ENCODE data around the gene CTNNBL1.

The CTNNBL1 gene

DNA sequence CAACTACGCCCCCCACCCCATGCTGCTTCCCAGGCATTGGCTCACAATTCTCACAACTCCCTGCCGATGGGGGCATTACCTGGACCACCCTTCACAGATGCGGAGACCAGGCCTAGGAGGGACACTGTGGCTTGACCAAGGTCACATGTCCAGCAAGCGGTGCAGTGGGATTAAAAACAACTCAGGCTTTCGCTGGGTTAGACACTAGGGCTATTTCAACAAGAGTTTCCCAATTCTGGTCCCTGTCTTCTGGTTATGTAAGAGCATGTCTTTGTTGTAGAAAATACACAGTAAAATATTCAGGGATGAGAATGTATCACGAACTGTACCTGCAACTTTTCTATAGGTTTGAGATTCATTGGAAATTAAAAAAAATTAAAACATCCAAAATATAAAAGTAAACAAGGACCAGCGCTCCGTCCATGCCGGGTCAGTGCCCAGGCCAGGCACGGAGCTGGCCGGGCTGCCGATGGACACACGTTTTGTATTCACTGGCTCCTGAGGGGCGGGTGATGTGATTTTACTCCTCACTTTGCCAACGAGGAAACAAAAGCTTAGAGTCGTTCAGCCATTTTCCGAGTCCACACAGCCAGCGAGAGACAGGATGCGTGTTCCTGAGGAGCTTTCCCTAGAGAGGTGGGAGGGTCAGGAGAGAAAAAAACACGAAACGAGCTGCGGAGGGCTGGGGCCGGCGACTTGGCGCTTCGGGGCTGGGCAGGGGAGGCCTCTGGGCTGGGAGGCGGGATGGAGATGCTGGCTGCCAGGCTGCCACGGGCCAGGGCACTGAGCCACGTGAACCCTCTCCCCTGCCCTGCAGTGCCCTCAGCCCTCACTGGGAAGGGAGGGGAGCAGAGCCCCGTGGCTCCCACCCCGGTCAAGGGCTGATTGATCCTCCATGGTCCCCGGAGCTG is 192.0 kb downstream of the CTNNBL1 start:
- DNase-seq = no peak

DNA sequence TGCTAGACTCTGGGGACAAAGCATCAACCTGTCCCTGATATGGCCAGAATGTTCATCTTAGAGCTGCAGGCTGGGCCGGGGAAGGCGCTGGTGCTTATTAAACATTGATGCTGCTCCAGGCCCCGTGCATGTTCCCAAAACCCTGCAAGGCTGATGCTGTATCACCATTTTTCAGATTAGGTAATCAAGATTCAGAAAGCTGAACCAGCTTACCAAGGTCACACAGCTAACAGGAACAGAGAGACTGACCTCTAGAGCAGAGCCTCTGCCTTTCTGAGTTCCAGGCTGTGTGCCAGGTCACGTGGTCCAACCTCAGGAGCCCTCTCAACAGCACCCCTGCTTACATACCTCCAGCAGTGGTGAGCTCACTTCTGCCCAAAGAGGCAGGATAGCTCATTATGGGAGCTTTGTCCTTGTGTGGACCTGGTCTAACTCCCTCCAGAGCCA is 193.0 kb downstream of the CTNNBL1 start:
- no peak for DNase-seq

DNA sequence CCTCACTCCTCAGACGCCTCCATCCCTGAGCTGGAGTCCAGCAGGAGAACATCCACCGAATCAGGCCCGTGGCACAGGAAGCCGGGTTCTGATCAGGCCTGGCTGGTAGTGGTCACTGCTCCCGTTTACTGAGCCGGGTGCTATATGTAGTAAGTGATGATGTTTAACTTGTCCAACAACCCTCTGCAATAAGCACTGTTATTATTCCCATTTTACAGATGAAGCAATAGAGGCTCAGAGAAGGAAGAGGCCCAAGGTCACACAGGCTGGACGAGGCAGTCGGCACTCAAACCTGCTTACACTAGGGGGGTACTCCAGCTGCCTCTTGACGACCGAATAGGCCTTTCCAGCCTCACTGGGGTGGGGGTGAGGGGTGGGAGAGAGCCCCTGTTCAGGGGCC is 194.8 kb downstream of the CTNNBL1 start:
- DNase-seq = no peak

DNA sequence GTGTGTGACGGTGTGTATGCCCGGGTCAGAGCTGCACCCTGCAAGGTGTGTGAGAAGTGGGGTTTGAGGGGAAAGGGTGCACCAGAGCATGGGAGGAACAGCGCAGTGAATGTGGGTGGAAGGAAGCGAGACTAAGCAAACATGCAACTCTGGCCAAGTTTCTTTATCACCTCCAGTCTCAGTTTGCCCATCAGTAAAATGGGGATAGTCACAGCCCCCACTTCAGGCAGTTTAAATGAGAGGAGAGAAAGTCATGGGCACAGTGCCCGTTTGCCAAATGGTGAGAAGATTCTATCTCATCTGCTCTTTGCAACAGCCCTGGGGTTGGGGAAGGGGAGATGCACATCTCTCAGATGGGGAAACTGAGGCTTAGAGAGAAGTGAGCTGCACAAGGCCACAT is 196.3 kb downstream of the CTNNBL1 start:
- no peak for DNase-seq

DNA sequence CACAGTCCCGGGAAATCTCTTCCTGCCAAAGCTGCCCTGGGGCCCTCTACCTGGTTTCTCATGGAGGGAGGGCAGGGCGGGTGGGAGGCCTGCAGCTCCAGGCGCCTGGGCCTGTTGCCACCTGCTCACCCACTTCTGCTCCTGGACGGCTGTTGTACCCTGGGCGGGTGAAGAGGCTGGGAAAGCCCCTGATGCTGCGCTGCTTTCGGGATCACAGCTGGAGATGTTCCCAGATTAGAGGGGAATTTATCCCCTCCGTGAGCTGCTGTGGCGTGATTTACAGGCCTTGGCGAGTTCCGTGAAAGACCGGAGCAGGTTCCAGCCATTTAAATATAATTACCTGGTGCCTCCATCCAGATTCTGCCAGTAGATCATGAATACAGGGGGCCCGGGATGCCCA is 196.8 kb downstream of the CTNNBL1 start:
- no peak for DNase-seq

DNA sequence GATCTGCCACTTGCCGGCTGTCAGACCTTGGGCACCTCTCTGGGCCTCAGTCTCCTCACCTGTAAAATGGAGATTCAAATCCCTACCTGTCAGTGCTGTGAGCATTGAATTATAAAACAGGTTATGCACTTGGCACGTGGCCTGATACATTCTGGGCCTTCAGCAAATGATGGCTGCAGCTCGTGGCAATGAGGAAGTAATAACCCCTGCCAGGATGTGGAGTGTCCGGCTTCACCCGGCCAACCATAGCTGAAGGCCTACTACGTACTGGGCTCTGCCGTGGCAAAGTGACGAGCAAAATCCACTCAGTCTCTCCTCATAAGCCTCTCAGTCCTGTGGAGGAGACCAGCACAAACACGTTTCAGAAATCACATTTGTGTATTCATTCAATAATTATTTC is 198.2 kb downstream of the CTNNBL1 start:
- no peak for DNase-seq

DNA sequence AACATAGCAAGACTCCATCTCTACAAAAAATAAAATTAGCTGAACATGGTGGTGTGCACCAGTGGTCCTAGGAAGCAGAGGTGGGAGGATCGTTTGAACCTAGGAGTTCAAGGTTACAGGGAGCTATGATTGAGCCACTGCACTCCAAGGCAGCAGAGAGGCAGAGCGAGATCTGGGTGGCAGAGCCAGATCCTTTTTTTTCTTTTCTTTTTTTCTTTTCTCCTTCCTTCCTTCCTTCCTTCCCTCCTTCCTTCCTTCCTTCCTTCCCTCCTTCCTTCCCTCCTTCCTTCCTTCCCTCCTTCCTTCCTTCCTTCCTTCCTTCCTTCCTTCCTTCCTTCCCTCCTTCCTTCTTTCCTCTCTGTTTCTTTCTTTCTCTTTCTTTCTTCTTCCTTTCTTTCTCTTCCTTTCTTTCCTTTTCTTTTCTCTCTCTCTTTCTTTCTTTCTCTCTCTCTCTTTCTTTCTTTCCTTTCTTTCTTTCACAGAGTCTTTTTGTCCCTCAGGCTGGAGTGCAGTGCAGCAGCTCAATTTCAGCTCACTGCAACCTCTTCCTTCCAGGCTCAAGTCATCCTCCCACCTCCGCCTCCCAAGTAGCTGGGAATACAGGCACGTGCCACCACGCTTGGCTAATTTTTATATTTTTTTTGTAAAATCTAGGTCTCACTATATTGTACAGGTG is 199.9 kb downstream of the CTNNBL1 start:
- DNase-seq = no peak

DNA sequence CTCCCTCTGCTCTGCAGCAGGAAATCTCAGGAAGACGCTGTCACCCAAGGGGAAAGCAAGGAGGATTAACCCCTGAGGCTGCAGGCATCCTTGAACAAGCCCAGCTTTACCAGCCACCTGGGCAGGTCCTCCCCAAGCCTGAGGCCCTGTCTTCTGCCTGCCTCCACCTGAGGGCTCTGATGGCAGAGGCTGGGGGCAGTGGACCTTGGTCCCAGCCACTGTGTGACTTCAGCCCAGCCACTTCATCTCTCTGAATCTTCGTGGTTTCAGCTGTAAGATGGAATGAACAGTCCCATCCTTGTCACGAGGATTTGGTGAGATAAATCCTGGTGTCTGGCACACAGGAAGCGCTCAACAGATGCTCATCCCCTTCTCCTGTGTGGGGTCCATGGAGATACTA is 200.6 kb downstream of the CTNNBL1 start:
- DNase-seq = no peak

DNA sequence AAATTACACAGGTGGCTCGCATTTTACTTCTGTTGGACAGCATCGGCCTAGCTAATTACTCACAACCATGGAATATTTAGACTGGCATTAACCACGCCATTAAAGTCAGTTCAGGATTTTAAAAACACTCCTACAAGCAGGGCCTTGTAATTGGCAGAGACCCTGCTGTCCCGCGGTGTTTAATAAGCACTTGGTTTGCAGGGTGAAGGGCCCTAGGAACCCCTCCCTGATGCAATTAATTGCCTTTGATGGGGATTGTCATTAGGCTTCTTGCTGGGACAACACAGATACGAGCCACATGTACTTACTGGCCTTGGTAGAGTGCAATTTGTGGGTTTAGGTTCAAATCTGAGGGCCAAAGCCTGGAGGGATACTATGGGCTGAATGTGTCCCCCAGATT is 201.3 kb downstream of the CTNNBL1 start:
- no peak for DNase-seq

DNA sequence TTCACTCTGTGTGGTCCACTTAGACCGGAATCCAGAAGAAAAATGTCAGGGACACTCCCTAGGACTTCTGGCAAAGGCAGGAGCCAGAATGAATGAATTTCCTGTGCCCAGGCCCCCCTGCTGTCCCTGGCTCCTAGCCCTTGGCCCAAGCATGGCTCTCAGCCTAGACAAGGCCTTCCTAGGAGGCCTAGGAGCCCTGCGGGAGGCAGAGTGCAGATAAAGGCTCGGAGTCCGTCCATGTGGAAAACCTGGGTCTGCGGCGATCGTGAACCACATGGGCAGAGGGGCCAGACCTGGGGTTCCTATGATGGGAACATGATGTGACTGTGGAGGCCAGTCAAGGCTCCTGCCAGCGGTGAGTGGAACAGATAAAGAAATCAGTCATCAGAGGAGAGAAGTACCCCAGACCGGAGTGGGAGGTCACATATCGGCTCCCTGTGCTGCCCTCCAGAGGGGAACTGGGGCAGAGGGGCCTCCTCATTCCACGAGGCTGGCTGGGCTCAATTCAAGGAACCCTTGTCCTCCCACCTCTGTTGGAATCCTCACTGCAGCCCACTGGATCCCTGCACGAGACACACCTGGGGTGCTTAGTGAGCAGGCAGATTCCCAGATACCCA is 203.2 kb downstream of the CTNNBL1 start:
- peak; percentile 50 for DNase-seq

DNA sequence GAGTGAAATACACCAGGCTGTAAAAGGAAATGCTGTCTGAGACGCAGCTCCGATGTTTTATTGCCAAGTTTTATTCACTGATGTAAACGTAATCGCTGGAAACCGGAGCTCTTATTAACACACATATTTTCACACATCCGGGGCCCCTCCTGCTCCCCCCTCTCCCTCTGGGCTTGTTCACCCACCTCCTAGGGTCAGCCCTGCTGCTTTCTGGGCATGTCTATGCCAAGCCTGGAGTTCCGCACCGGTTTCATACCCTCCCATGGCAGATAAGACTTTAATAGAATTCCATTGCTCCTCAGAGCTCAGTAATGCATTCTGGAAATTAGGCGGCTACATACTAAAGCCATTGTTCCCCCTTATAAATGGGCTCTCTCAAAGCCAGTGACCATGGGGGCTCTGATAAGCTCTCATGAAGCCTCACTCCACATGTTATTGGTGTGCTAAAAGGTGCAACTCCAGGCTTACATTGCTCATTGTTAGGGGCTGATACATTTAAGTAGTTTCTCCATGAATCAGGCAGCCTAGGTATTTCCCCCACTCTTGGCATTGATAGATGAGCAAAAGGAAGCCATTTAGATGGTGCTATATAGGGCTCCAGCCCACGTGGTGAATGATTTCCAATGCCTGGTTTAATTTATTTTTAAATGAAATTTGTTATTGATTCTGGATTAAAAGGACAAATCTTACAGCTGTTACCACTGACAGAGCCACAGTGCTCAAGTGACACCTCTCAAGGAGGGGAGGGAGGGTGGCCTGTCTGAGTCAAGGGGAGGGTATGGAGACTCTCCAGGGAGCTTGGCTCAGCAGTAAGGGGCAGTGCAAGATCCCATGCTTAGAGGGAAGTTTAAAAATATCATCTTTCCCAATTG is 204.6 kb downstream of the CTNNBL1 start:
- DNase-seq = peak; percentile 50

DNA sequence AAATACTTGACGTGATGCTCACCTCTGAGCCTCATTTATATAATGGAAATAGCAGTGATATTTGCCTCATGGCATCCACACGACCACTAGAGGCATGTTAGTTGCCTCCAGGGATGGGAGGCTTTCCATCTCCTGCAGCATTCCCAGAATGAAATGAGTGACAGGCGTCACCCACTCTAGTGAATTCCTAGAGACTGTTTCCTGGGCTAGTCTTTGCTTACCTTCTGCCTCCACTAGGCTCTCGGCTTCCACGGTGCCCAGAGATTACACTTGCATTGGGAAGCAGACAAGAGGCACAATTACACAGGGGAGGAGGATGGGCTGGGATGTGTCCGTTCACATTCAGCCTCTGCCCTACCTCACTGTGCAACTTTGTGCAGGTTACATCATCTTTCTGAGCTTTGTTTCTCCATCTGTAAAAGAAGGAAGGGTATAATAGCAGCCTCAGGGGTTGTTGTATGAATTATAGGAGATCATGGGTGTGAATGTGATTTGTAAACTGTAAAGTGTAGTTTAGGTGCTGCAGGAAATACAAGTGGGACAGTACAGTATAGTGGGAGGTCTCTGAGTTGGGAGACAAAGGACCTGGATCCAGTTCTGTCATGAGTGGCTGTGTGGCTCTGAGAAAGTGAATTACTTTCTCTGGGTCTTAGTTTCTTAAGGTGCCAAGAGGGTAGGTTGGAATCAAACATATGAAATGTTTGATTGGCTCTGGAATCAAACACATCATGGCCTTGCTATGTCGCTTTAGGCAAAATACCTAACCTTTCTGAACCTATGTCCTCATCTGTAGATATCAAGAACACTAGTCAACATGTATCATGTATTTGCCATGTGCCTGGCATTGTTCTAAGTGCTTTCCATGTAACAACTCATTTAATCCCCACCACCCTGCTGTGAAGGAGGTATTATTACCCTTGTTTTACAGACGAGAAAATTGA is 205.5 kb downstream of the CTNNBL1 start:
- no peak for DNase-seq

DNA sequence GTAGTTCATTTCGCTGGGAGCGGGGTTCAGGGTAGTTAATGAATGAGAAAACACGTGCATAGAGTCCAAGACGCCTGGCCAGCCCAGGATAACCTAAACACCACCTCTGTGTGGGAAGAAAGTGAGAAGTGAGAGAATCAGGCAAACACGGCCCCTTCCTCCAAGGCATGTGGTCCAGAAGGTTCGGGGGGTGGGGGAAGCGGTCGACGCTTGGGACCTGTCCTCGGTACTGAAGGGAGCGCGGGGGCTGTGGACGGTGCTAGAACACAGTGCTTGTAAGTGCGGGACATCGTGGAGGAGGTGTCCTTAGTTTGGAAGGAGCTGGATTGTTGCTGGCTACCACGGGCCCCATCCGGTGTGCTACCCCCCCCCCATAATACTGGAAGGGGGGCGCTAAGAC is 207.4 kb downstream of the CTNNBL1 start:
- DNase-seq = peak; percentile 10

DNA sequence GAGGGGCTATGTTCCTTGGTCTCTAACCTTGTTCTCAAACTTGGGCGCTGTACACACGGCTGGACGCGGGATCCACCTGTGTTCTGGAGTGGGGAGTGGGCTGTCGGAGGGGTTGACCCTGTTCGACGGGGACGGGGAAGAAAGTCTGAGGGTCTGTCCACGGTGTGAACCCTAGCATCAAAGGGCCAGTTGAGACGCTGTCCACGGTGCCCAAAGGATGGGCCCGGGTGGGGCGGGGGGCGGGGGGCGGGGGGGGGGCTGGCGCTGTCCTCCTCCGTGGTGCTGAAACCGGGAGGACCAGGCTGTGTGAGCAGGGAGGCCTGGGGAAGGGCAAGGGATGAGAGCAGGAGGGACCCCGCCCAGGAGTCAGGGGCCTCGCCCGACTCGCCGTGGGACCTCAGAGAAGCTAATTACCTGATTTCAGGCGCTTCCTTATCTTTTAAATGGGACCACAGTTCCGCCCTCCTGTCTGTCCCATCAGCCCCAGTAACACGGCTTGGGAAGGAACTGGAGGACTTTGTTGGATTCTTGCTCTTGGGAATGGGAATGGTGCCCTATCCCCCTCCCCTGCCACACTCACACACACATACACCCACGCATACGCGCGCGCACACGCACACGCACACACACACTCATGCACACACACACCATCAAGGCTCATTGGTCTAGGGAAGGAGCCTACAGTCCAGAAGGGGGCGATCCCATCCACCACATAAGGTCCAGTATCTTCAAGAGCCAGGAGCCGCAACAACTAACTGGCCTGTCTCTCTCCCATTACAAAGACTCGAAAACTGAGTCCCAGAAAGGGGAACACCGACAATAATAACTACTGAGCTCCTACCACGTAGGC is 208.0 kb downstream of the CTNNBL1 start:
- DNase-seq = peak; percentile 51

DNA sequence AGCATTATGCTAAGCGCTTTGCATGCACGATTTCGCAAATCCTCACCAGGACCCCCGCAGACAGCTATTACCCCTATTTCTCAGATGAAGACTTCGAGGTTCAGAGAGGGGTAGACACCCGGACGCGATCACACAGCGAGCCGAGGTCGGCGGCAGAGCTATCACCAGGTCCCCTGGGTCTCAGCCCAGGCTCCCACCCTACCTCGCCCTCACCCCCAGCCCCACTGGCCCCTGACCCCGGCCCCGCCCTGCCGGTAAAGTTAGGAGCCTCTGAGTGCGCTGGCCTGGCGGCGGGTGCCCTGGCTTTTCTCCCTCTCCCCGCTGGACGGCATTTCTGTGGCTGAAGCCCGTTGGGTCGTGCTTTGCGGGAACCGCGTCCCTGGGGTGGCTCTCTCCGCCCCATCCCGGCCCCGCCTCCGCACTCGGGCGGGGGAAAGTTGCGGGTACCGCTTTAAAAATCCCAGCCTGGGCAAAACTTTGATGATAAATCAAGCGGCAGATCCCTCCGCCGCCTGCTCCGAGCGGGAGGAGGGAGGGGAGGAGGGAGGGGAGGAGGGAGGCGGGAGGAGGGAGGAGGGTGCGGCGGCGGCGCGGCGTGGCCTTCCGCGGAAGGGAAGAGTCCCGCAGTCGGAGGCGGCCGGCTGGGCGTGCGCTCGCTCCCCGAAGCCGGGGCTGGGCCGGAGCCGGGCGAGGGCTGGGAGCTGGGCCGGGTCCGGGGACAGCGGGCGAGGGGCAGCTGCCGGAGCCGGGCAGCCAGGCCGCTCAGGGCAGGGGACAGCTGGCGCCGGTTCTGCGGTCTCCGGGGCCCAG is 208.9 kb downstream of the CTNNBL1 start, which contains the start of gene VSTM2L:
Gene VSTM2L, plus strand, starts transcription at position 624 of the 810 bp plus-strand sequence. CDS start 224 bp downstream, outside the sequence.
- DNase-seq = peak; percentile 44

DNA sequence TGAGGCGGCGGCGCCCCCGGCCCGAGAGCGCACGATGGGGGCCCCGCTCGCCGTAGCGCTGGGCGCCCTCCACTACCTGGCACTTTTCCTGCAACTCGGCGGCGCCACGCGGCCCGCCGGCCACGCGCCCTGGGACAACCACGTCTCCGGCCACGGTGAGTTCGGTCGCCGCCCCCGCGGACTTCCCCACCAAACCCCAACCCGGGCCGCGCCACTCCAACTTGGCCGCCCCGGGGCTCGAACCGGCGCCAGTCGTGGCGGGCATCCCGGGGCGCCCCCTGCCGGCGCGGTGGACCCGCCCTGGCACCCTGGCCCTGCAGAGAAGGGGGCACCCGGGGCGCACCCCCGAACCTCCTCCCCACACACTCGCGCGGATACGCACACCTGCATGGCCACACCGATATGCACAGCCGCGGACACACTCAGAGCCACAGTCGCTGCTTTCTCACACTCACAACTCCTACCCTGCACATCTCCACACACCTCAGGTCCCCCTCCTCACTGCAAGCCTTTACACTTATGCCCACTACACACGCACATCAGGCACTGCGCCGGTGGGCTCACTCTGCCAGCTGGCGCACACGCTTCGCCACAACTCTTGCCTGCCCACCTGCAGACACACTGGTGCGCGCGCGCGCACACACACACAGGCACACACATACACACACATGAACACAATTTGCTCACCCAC is 209.6 kb downstream of the CTNNBL1 start:
- DNase-seq = no peak

DNA sequence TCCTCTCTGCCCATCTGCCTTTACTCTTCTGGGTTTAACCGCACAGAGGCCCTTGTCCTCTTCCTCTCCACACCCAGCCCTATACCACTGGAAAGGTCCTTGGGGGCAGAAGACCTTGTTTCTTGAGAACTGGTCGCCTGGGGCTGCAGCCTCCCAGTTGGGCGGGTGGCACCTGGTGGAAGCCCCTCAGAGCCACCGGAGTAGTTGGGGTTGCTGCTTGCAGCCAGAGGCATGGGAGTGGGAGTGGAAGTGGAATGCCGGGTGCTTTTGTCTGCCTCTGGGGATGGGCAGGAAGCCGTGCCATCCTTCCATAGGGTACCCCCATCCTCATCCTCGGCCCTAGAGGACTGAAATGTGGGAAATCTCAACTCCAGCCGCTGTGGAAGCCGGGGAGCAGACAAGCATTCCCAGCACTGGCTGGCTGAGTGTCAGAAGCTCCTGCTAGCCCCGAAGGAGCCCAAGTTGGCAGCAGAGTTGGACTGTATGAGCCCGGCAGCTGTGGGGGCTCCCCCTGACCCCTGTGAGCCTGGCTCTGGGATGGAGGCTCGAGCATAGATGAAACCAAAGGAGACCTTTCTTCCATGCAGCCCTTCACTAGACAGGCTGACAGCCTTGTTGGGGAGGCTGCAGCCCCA is 210.3 kb downstream of the CTNNBL1 start:
- DNase-seq = no peak

DNA sequence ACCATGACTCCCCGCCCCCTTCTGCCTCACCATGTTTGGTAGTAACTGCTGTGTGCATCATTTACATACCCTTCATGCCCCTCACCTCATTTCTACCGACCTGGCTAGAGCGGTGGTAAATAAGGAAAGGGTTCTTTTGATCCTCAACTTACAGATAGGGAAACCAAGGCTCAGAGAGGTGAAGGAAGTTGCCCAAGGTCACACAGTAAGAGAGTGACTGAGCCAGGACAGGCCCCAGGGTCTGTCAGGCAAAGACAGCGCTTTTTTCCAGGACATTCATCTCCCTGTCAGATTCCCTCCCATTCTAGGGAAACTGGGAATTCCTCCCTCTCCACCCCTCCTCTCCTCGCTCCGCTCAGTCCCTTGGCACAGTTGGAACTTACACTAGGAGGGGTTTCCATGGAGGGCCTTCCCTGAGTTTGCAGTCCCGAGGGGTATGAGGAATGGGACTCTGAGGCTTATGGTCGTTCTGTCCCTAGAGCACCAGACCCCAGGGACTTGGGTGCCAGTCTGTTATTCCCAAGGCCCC is 211.1 kb downstream of the CTNNBL1 start:
- no peak for DNase-seq
